ENCODE data around the gene SBNO1. TPM values are rescaled to one million over a fixed set of nuclear protein-coding genes. Genes with fewer than 3 reads are reported as not detected.

Gene SBNO1
- 10 to 100 TPM; 21.0 to 22.4 TPM for total RNA-seq

DNA sequence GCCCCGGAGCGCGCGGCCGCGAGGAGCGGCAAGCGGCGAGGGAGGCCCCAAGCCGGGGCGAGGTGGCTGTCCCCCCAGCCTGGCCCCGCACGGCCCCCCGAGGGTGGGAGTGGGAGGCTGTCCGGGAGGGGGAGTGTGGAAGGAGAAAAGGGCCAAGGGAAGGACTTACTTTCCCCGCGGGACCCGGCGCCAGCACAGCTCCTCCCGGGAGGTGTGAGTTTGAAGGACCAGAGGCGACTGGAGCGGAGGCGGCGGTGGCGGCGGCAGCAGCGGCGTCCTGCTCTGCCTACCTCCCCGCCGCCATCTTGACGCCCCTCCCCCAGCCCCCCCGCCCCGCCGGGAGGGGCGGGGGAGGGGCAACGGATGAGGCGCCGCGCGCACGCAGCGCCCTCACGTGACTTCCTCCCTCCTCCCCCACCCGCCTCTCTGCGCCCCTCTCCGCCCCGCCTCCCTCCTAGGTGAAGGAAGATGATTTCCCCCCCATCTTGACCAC, at the start of gene SBNO1:
TSS of gene SBNO1 (minus strand) at position 316 of the 493 bp plus-strand sequence. CDS start 14,406 bp downstream, outside the sequence.

Small RNA genes within 50 kb of the gene (small RNA-seq; reads per million reads assigned to genes)
- gene RF00019 (0 reads per million in 2 donors), gene RNA5SP375 (0 reads per million in 2 donors)

Other genes starting within 250 kb of the SBNO1 start
- 1 to 10 TPM; 1.7 to 5.3 TPM for gene PITPNM2, start 213.8 kb downstream of the SBNO1 start, total RNA-seq
- gene MPHOSPH9, start 131.7 kb downstream of the SBNO1 start, total RNA-seq = 10 to 100 TPM; 33.0 to 50.0 TPM
- 1 to 10 TPM; 6.7 to 7.2 TPM for gene MTRFR, start 131.4 kb downstream of the SBNO1 start, total RNA-seq
- gene CDK2AP1, start 93.0 kb downstream of the SBNO1 start, total RNA-seq = 100 to 1,000 TPM; 155 to 225 TPM
- gene KMT5A, start 19.3 kb upstream of the SBNO1 start, total RNA-seq = 10 to 100 TPM; 29.9 to 42.3 TPM
- 1 to 10 TPM; 1.0 to 2.0 TPM for gene RILPL2, start 71.8 kb upstream of the SBNO1 start, total RNA-seq
- 10 to 100 TPM; 12.0 to 16.0 TPM for gene SNRNP35, start 93.3 kb upstream of the SBNO1 start, total RNA-seq
- gene RILPL1, start 168.9 kb upstream of the SBNO1 start, total RNA-seq = 10 to 100 TPM in 1 of 2 donors, 1 to 10 TPM in 1; 9.3 to 11.3 TPM
- gene TMED2, start 219.7 kb upstream of the SBNO1 start, total RNA-seq = 100 to 1,000 TPM; 206 to 326 TPM
- gene DDX55, start 237.3 kb upstream of the SBNO1 start, total RNA-seq = 10 to 100 TPM; 27.9 to 32.0 TPM